ENCODE data around the gene MAL.

The MAL gene

GRCh38 chr2:95050385-95051300 lies 25.1 kb downstream of the MAL start:
- DNase-seq: no peak

- no peak for DNase-seq
Measured at GRCh38 chr2:95051626-95052025, 26.1 kb downstream of the MAL start.

GRCh38 chr2:95052307-95052706 lies 26.8 kb downstream of the MAL start:
- DNase-seq: peak; percentile 40

GRCh38 chr2:95052804-95053479 lies 27.4 kb downstream of the MAL start:
- DNase-seq: no peak

GRCh38 chr2:95053543-95053942 lies 28.0 kb downstream of the MAL start:
- DNase-seq: no peak

GRCh38 chr2:95054016-95054415 lies 28.5 kb downstream of the MAL start:
- no peak for DNase-seq

- no peak for DNase-seq
Measured at GRCh38 chr2:95055262-95055661, 29.8 kb downstream of the MAL start.

GRCh38 chr2:95056044-95056443 lies 30.5 kb downstream of the MAL start:
- DNase-seq: no peak

- DNase-seq: peak; percentile 82
Measured at GRCh38 chr2:95056461-95057459, 31.3 kb downstream of the MAL start.

- no peak for DNase-seq
Measured at GRCh38 chr2:95057535-95058370, 32.2 kb downstream of the MAL start.

- peak; percentile 65 for DNase-seq
Measured at GRCh38 chr2:95058466-95058988, 33.0 kb downstream of the MAL start.

- peak; percentile 83 for DNase-seq
Measured at GRCh38 chr2:95058989-95059641, 33.6 kb downstream of the MAL start.

GRCh38 chr2:95059656-95060370 lies 34.3 kb downstream of the MAL start:
- no peak for DNase-seq

GRCh38 chr2:95060446-95061118 lies 35.1 kb downstream of the MAL start:
- no peak for DNase-seq

- no peak for DNase-seq
Measured at GRCh38 chr2:95061119-95061512, 35.6 kb downstream of the MAL start.

- no peak for DNase-seq
Measured at GRCh38 chr2:95061601-95062183, 36.2 kb downstream of the MAL start.

- DNase-seq: no peak
Measured at GRCh38 chr2:95062242-95063085, 37.0 kb downstream of the MAL start.
